GM12874 (cell line): ENCODE data around the gene GRK5.
A peak's percentile ranks its signal among the peaks of the same experiment; 100 is the strongest.

Source experiments
- CTCF ChIP-seq: IDR thresholded peaks from 2 replicates; pipeline ENCODE4 v1.5.1; 2011; ENCODE audit warnings: low read depth, mild to moderate bottlenecking, control low read depth, low read length, moderate library complexity; ENCODE audit not compliant: insufficient read depth

Gene GRK5

DNA sequence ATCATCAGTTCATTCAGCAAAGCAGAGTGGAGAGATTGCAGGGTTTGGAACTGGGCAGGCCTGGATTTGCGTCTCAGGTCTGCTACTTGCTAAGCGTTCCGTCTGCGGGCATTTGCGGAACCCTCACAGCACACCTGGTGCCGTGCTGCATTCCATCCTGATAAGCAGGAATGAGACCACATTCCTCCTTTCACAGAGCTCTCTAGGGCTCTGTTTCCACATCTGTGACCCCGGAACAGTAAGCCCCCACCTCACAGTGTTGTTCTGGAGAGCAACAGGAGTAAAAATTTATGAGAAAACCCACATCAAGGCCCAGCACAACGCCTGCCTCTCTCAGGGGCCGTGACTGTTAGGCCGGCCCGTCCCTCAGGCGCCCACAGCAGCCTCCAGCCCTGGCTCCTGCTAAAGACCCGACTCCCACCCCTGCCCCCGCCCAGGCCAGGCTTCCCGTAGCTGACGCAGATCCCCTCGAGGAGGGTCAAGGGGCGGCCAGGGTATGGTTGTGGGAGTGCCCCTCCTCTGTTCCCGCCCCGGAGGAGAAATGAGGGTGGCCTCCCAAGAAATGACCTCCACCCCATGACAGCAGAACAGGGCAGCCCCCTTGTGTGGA, 206.2 kb downstream of the GRK5 start:
- no peak for TF ChIP-seq CTCF

- TF ChIP-seq CTCF: no peak
Observed at GRCh38 chr10:119414081-119414611, 206.8 kb downstream of the GRK5 start.

DNA sequence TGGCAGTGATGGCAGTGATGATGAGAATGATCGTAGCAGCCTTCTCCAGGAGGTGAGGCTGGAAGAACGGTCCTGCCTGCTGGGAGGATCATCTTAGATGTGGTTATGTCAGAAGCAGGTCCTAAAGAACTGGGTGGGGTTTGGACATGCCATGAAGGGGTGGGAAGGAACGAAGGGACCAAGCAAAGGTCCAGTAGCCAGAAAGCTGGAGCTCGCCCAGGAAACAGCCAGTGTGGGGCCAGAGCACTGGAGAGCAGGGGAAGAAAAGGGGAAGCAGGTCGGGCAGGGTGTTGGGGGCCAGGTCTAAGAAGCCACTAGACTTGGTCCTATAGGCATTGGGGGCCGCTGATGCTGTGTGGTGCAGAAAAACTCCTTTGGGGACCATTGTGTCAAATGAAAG, 207.8 kb downstream of the GRK5 start:
- TF ChIP-seq CTCF: no peak

- TF ChIP-seq CTCF: no peak
Observed at GRCh38 chr10:119415536-119416503, 208.4 kb downstream of the GRK5 start.

DNA sequence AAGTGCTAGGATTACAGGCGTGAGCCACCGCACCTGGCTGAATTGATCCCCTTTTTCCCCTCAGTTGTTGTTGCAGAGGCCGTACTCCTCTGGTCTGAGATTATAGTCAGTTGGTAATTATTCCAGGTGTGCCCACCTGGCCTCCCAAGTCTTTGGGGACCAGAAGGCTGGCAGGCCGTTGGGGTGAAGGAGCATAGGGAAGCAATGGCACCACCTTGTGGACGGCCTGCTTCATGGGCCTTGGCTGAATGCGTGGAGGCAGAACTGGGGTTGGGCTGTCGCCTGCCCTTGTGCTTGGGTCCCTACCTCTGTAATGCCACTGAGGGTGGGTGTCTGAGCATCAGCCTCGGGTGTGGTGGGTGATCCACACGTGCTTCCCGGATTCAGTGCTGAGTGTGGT, 209.5 kb downstream of the GRK5 start:
- peak; percentile 90 for TF ChIP-seq CTCF

GRCh38 chr10:119417852-119418251, 210.5 kb downstream of the GRK5 start:
- TF ChIP-seq CTCF: no peak

- no peak for TF ChIP-seq CTCF
Observed at GRCh38 chr10:119418362-119418761, 211.0 kb downstream of the GRK5 start.
